ENCODE results near the gene ATXN10. TPM values are rescaled to one million over a fixed set of nuclear protein-coding genes. Genes with fewer than 3 reads are reported as not detected.

Gene ATXN10
- total RNA-seq, 1 donor from 2014 or later = 117 TPM

DNA sequence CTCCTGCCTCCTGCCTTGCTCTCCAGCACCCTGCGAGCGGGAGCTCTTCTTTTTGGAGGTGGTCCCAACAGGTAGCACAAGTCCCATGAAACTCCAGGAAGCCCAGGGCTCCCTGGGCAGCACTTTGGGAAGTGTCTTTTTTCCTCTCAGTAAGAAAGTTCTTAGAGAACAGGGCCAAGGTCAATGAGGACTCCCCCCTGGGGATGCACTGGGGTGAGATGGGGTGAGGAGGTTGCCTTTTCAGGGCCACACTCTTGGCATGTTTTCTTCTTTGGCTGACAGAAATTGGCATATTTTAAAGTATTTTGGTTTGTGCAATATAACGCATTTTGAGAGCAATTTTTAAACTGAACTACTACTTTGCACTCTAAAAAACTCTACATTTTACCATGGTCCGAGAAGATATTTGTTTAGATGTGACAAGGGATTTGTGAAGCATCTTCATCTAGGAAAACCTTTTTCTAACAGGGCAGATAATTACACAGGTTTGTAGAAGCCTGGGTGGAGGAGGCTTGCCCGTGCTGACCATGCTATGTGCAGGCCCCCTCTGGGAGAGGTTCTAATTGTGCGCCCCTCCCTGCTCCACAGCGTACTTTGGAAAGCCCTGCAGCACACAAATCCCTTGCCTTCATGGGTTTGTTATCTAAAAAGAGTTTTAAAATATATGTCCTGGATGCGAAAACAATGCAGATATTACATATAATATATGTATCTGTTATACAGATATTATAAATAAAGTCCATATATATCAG lies 165.0 kb downstream of the ATXN10 start:
- DNase-seq (ENCODE audit: low spot score) = no peak
- TF ChIP-seq, protein P1, sequence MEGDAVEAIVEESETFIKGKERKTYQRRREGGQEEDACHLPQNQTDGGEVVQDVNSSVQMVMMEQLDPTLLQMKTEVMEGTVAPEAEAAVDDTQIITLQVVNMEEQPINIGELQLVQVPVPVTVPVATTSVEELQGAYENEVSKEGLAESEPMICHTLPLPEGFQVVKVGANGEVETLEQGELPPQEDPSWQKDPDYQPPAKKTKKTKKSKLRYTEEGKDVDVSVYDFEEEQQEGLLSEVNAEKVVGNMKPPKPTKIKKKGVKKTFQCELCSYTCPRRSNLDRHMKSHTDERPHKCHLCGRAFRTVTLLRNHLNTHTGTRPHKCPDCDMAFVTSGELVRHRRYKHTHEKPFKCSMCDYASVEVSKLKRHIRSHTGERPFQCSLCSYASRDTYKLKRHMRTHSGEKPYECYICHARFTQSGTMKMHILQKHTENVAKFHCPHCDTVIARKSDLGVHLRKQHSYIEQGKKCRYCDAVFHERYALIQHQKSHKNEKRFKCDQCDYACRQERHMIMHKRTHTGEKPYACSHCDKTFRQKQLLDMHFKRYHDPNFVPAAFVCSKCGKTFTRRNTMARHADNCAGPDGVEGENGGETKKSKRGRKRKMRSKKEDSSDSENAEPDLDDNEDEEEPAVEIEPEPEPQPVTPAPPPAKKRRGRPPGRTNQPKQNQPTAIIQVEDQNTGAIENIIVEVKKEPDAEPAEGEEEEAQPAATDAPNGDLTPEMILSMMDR (IDR thresholded peaks at IDR 0.05) = no peak
- Mint-ChIP-seq H3K27me3 (ENCODE audit: low read depth) (no peaks in the 10 kb centered on the region), H3K4me1 (ENCODE audit: low read depth) (peaks cover 7% of the 10 kb centered on the region), H3K9me3 (ENCODE audit: low read depth) (no peaks in the 10 kb centered on the region), H3K4me3 (ENCODE audit: unreplicated experiment) (no peak overlapping the region), H3K27ac (ENCODE audit: unreplicated experiment) (no peak overlapping the region), H3K36me3 (ENCODE audit: low read depth) (peaks cover 3% of the 10 kb centered on the region)

DNA sequence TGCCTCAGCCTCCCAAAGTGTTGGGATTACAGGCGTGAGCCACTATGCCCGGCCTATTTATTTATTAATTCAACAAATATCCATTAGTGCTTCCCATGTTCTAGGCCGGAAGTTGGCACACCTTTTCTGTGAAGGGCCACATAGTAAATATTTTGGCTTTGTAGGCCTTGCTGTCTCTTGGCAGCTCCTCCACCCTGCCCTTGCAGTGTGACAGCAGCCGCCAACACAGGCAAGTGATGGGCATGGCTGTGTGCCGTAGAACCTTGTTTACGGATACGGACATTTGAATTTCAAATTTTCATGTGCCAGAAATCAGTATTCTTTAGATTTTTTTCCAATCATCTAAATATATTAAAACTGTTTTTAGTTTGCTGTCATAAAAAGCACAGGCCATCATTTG lies 165.9 kb downstream of the ATXN10 start:
- Mint-ChIP-seq H3K4me3 (ENCODE audit: unreplicated experiment) (no peak overlapping the region), H3K4me1 (ENCODE audit: low read depth) (peaks cover 10% of the 10 kb centered on the region), H3K36me3 (ENCODE audit: low read depth) (peaks cover 3% of the 10 kb centered on the region), H3K27me3 (ENCODE audit: low read depth) (no peaks in the 10 kb centered on the region), H3K9me3 (ENCODE audit: low read depth) (no peaks in the 10 kb centered on the region), H3K27ac (ENCODE audit: unreplicated experiment) (no peak overlapping the region)
- no peak for DNase-seq (ENCODE audit: low spot score)
- TF ChIP-seq, protein P1 (IDR thresholded peaks at IDR 0.05) = no peak

DNA sequence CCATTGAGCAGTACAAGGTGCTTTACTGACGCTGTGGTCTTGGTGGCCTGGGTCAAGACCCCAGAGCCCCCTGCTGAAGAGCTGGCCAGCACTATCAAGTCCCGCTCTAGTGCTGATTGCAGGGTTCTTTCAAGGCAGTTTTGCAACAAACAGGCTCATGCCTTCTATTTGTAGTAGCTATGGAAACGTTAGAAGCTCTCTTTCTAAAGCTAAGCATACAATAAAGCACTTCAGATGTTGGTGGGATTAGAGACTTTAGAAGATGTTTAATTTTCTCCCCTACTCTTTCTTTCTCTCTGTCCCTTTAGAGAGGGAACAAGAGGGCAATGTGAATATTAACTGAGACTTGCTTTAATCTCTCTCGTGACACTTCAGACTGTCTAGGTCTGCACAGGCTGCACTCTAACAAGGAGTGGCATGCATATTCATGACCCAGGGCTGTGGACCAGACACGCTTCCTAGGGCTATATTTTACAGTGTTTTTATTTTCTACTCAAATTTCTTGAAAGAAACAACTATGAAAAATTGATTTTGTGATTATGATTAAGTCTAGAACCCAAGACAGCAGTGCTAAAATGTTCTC lies 166.8 kb downstream of the ATXN10 start:
- TF ChIP-seq, protein P1 (IDR thresholded peaks at IDR 0.05) = no peak
- H3K27me3 Mint-ChIP-seq (ENCODE audit: low read depth) = no peaks in the 10 kb centered on the region
- no peak for DNase-seq (ENCODE audit: low spot score)
- H3K4me3 Mint-ChIP-seq (ENCODE audit: unreplicated experiment) = no peak overlapping the region
- peaks cover 19% of the 10 kb centered on the region for H3K4me1 Mint-ChIP-seq (ENCODE audit: low read depth)
- peaks cover 3% of the 10 kb centered on the region for H3K36me3 Mint-ChIP-seq (ENCODE audit: low read depth)
- H3K27ac Mint-ChIP-seq (ENCODE audit: unreplicated experiment) = no peak overlapping the region
- no peaks in the 10 kb centered on the region for H3K9me3 Mint-ChIP-seq (ENCODE audit: low read depth)

DNA sequence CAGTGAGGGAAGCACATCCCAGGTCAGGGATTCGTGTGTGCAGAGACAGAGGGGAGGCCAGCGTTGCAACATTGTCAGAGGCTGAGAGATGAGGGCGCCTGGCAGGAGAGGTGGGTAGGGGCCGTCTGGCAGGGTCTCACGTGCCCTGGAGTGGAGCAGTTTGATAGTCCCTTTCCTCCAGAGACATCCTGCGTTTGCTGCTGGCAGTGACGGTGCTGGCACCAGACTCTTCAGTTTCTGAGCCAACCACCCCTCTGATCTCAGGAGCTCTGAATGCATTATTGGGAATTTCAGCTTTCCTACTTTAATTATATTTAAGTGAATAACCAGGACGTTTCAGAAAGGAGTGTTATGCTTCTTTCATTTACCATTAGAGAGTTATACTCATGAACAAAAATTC lies 168.8 kb downstream of the ATXN10 start:
- TF ChIP-seq, protein P1 (IDR thresholded peaks at IDR 0.05) = no peak
- Mint-ChIP-seq H3K27me3 (ENCODE audit: low read depth) (no peaks in the 10 kb centered on the region), H3K9me3 (ENCODE audit: low read depth) (no peaks in the 10 kb centered on the region), H3K4me3 (ENCODE audit: unreplicated experiment) (no peak overlapping the region), H3K36me3 (ENCODE audit: low read depth) (peaks cover 3% of the 10 kb centered on the region), H3K27ac (ENCODE audit: unreplicated experiment) (no peak overlapping the region), H3K4me1 (ENCODE audit: low read depth) (peaks cover 39% of the 10 kb centered on the region)
- no peak for DNase-seq (ENCODE audit: low spot score)

DNA sequence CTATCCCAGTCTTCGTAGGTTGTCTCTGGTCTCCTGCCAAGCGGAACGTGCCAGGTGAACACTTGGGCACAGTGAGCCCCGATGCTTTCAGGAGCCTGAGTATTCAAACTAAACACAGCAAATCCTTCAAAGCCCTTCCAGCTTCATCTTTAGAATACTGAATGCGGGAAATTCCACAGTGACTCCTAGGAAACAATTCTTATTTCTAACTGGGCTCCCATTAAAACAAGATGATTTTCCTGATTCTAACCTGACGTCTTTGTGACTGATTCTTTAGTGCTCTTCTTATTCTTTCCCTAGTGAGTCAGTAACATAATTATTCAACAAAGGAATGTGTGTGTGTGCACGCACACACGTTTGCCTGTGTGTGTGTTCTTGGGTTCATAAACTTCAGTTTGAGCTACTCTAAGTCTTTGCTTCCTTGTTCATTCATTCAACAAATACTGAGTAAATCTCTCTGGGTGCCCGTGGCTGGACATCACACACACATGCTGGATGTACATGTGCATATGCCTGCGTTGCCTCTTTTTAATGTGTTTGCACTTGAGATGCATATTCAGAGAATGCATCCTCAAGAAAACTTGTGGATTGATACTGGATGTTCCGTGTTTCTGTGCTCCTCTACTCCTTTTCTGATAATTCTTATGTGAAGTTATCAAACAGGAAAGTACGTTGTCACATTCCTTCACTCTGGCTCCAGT lies 170.8 kb downstream of the ATXN10 start:
- H3K27me3 Mint-ChIP-seq (ENCODE audit: low read depth) = no peaks in the 10 kb centered on the region
- H3K27ac Mint-ChIP-seq (ENCODE audit: unreplicated experiment) = no peak overlapping the region
- peaks cover 3% of the 10 kb centered on the region for H3K36me3 Mint-ChIP-seq (ENCODE audit: low read depth)
- DNase-seq (ENCODE audit: low spot score) = no peak
- peaks cover 39% of the 10 kb centered on the region for H3K4me1 Mint-ChIP-seq (ENCODE audit: low read depth)
- no peaks in the 10 kb centered on the region for H3K9me3 Mint-ChIP-seq (ENCODE audit: low read depth)
- H3K4me3 Mint-ChIP-seq (ENCODE audit: unreplicated experiment) = no peak overlapping the region
- TF ChIP-seq, protein P1 (IDR thresholded peaks at IDR 0.05) = no peak
